GM19328 (cell line): ENCODE measurements around the gene GPRC5A.

Experiments used
- ATAC-seq: cut with Tn5 transposase; IDR thresholded peaks from one replicate; pipeline ENCODE4 v1.9.1; 2021; ENCODE audit warnings: mild to moderate bottlenecking, moderate library complexity; ENCODE audit not compliant: unreplicated experiment

GPRC5A gene

GRCh38 chr12:12885096-12885792, 6.1 kb upstream of the GPRC5A start:
- no peak for ATAC-seq

GRCh38 chr12:12887471-12887870, 3.9 kb upstream of the GPRC5A start:
- no peak for ATAC-seq

GRCh38 chr12:12889701-12890100, 1.7 kb upstream of the GPRC5A start:
- ATAC-seq = no peak

- ATAC-seq = no peak
These were observed 751 bp upstream of the GPRC5A start for GRCh38 chr12:12890543-12891079.

GRCh38 chr12:12891881-12892355, 556 bp downstream of the GPRC5A start:
- ATAC-seq = no peak

- no peak for ATAC-seq
These were observed 1.3 kb downstream of the GPRC5A start for GRCh38 chr12:12892681-12893141.

- no peak for ATAC-seq
These were observed 2.1 kb downstream of the GPRC5A start for GRCh38 chr12:12893438-12893837.

GRCh38 chr12:12896260-12896659, 4.9 kb downstream of the GPRC5A start:
- ATAC-seq = no peak

- no peak for ATAC-seq
These were observed 5.9 kb downstream of the GPRC5A start for GRCh38 chr12:12897302-12897701.

- no peak for ATAC-seq
These were observed 6.9 kb downstream of the GPRC5A start for GRCh38 chr12:12898136-12898717.

GRCh38 chr12:12898911-12899511, 7.6 kb downstream of the GPRC5A start:
- ATAC-seq = no peak

GRCh38 chr12:12899530-12900380, 8.4 kb downstream of the GPRC5A start:
- no peak for ATAC-seq

GRCh38 chr12:12900786-12901157, 9.4 kb downstream of the GPRC5A start:
- ATAC-seq = no peak

GRCh38 chr12:12901158-12901791, 9.9 kb downstream of the GPRC5A start:
- ATAC-seq = no peak

- no peak for ATAC-seq
These were observed 10.7 kb downstream of the GPRC5A start for GRCh38 chr12:12902036-12902435.

GRCh38 chr12:12903642-12904609, 12.6 kb downstream of the GPRC5A start:
- no peak for ATAC-seq

- no peak for ATAC-seq
These were observed 16.2 kb downstream of the GPRC5A start for GRCh38 chr12:12907552-12907951.

GRCh38 chr12:12908252-12908651, 16.9 kb downstream of the GPRC5A start:
- no peak for ATAC-seq

- no peak for ATAC-seq
These were observed 17.3 kb downstream of the GPRC5A start for GRCh38 chr12:12908711-12909110.
